Stimulated activated CD4-positive, alpha-beta T cell treated with anti-CD3 and anti-CD28 coated beads, TNF-alpha, amount 100 ng/mL, for 48 hours (primary cell): ENCODE data around the gene STAB1.

Experiments used
- DNase-seq, 3 donors: peaks; one replicate each; pipeline ENCODE4 v3.0.0-alpha.2; 2020; ENCODE audit warnings: low read depth in 3 of 3

The STAB1 gene, protein sequence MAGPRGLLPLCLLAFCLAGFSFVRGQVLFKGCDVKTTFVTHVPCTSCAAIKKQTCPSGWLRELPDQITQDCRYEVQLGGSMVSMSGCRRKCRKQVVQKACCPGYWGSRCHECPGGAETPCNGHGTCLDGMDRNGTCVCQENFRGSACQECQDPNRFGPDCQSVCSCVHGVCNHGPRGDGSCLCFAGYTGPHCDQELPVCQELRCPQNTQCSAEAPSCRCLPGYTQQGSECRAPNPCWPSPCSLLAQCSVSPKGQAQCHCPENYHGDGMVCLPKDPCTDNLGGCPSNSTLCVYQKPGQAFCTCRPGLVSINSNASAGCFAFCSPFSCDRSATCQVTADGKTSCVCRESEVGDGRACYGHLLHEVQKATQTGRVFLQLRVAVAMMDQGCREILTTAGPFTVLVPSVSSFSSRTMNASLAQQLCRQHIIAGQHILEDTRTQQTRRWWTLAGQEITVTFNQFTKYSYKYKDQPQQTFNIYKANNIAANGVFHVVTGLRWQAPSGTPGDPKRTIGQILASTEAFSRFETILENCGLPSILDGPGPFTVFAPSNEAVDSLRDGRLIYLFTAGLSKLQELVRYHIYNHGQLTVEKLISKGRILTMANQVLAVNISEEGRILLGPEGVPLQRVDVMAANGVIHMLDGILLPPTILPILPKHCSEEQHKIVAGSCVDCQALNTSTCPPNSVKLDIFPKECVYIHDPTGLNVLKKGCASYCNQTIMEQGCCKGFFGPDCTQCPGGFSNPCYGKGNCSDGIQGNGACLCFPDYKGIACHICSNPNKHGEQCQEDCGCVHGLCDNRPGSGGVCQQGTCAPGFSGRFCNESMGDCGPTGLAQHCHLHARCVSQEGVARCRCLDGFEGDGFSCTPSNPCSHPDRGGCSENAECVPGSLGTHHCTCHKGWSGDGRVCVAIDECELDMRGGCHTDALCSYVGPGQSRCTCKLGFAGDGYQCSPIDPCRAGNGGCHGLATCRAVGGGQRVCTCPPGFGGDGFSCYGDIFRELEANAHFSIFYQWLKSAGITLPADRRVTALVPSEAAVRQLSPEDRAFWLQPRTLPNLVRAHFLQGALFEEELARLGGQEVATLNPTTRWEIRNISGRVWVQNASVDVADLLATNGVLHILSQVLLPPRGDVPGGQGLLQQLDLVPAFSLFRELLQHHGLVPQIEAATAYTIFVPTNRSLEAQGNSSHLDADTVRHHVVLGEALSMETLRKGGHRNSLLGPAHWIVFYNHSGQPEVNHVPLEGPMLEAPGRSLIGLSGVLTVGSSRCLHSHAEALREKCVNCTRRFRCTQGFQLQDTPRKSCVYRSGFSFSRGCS (N-terminal part only)

DNA sequence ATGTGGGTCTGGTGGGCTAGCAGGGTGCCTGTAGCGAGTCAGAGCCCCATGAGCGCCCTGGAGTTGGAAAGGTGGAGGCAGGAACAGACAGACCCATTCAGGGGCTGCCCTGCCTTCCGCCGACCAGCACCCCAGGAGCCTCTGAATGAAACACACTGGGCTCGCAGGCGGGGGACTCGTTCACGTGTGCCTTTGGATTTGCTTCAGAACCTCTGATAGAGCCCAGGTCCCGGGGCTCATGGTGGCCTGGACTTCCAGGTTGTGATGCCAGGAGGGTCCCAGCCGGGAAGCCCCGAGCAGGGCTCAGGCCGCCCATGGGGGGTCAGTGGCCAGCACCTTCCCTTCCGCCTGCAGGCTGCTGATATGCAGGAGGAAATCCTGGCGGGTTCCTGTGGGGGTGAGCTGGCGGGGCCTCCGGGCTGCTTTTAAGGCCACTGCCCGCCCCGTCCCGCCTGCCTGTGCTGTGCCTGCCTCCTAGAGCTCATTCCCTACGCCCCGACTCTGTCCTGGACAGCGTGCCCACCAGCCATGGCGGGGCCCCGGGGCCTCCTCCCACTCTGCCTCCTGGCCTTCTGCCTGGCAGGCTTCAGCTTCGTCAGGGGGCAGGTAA, at the start of gene STAB1:
Gene STAB1, plus strand, starts transcription at position 453 of the 610 bp plus-strand sequence. Its CDS starts 76 bp downstream, at position 529.
- no peak for DNase-seq

DNA sequence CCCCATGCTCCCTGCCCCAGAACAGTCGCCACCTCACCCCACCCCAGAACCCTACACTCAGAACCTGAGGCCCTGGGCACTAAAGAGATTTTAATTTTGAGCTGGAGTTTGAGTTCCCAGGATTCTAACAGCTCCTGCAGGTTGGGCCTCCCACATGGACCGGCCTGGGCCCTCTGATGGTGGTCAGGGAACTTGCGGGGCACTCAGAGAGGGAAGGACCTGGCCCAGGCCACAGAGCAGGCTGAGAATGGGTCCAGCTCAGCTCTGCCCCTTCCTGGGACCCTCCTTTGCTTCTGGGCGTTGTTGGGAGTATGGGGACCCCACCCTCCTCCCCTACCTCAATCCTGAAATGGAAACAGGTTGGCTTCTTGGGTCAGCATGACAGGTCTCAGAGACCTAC, 49.1 kb upstream of the STAB1 start:
- no peak for DNase-seq

DNA sequence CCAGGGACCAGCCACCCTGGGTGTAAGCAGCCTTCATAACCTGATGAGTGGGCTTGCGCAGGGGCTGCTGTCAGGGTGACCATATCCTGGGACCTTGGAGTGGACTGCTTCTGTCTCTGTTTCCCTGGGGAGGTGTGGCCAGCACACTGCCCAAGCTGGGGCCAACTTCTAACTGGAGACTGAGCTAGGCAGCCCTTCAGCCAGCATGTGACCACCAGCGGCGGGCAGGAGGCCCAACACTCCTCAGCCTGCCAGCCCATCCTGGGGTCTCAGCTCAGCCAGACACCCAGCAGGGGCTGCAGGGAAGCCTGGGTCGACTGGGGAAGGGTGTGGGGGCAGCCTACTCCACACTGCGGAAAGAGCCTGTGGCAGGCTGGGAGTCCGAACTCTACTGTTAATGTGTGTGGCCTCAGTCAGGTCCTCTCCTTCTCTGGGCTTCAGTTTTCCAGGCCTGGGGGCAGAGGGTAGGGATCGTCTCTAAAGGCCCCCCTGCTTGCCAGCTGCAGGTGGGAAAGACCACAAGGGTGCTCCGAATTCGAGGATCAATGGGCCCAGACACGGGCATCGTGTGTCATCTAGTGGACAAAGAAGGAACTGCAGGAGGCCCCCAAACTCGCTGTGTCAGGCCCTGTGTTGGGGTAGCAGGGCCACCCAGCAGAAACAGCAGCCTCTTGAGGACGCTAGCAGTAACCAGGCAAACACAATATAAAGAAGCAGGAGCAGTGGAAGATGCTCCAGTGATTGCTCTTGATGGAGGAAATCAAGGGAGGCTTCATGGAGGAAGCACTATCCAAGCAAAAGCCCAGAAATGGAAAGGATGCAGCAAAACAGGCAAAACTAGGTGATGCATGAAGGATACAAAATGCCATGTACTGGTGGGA, 48.3 kb upstream of the STAB1 start:
- peak; percentile 40 to 67 (median 42) for DNase-seq

GRCh38 chr3:52447512-52448355, 47.4 kb upstream of the STAB1 start:
- DNase-seq = no peak

DNA sequence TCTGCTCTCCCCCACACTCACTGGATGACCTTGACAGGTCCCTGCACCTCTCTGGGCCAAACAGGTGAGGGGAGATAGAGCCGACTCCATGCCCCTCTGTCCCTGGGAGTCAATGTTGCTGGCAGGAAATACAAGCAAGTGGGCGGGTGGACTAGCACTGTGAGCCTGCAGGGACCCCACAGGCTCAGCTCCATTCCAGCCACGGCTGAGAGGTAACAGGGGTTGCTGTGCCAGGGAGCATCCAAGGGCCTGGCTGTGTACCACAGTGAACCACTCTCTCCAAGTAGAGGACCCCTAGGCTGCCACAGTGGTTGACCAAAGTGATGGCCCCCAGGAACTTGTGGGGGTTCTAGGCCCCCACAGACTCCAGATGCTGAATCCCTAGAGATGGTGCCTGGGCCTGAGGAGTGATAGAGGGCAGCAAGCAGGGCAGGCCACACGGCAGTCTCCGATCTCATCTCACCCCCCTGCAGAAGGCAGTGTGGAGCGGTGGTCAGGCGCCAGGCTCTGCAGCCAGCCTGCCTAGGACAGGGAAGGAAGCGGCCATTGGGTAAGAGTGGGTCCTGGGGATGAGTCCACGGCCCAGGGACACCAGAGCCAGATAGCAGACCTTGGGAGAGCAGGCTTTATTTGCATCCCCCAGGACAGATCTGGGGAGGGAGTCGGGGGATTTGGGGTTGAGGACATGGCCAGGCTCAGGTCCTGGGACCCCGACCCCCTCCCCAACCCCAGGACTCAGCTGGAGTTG, 44.5 kb upstream of the STAB1 start:
- DNase-seq = no peak

DNA sequence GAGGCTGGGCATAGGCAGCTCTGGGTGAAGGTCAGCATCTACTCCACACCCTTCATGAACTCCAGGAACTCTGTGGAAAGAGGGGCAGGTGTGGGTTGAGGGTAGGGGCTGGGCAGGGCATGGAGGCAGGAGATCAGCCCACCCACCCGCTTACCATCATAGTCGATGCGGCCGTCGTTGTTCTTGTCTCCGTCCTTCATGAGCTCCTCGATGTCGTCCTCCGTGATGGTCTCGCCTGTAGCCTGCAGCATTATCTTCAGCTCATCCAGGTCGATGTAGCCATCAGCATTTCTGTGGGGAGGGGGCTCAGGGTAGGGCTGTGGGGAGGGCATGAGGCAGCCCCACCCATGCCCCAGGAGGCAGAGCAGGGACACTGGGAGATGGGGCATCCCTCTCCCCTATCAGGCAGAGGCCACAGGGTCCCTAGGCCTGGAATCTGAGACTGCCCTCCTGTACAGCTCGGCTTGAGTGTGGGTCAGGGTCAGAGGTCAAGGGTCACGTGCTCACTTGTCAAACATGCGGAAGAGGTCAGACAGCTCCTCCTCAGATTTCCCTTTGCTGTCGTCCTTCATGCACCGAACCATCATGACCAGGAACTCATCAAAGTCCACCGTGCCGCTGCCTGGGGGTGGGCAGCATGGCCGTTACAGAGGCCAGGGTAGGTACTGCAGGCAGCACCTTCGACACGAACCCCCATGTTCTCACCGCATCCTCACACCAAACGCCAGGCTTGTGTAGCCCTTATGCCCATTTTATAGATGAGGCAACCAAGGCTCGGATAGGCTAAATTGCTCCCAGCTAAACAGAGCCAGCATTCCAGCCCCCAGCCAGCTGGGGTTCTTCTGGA, 43.7 kb upstream of the STAB1 start:
- no peak for DNase-seq

- no peak for DNase-seq
Measured at GRCh38 chr3:52452126-52452525, 43.0 kb upstream of the STAB1 start.

DNA sequence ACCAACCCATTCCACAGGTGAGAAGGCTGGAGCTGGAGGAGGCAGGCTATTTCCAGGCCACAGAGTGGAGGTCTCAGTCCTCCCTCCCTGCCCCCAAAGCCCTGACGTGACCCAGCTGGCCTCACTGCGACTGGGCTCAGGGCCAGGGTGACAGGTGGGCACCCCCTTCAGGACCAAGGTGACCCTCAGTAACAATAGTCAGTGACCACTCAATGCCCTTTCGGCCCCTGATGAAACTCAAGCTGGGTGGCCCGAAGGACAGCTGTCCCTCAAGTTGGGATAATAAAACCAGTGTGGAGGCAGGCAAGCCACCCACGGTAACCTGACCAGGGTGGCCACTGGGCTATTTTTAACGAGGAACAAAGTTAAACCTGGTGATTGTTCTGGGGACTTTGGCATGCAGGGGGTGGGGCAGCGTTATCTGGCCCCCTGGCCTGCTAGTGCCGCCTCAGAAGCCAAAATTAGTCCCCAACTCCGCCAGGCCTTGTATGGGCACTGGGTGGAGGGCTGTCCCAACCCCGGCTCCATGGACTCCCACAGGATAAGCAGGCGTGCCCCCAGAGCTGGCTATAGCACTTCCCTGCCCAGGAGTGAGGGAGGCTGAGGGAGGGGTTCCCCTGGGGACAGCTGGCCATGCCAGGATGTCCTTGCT, 42.4 kb upstream of the STAB1 start:
- no peak for DNase-seq

- no peak for DNase-seq
Measured at GRCh38 chr3:52453496-52454249, 41.5 kb upstream of the STAB1 start, which contains the start of gene TNNC1. TNNC1 (minus strand) TSS chr3:52454041; CDS start chr3:52454015, 26 bp downstream.

- no peak for DNase-seq
Measured at GRCh38 chr3:52454250-52454937, 40.7 kb upstream of the STAB1 start.

- no peak for DNase-seq
Measured at GRCh38 chr3:52454938-52455282, 40.2 kb upstream of the STAB1 start.

DNA sequence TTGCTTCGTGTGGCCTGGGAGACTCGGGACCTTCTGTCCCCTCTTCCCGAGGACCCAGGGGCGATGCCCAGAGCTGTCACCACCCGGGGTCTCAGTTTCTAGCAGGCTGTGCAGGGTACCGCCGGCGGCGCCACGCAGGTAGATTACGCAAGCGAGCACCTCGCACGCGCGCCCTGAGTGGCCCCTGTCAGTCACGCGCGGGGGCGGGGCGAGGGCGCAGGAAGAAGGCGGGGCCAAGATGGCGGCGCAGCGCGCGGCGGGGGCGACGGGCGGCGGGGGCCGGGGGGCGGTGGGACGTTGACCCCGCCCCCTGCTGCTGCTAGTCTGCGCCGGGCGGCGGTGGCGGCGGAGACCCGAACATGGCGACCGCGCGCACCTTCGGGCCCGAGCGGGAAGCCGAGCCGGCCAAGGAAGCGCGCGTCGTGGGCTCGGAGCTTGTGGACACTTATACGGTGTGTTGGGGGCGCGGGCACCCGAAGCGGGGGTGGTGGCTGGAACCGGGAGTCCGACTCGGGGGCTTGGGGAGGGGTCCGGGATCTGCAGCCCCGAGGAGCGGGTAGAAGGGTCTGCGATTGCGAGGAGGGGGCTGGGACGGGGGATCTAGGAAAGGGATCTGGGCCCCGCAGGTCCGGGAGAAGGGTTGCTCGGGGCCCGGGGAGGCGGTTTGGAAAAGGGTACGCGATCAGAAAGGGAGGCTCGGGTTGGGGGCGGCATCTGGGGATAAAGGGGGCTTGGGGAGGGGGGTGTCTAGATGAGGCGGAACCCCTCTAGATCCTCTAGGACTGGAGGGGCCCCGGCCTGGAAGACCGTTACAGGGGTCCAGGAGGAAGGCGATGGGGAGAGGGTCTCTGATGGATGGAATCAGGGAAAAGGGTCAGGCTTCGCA, 39.6 kb upstream of the STAB1 start, which contains the start of gene NISCH:
Gene NISCH, plus strand, starts transcription at position 322 of the 886 bp plus-strand sequence. Its CDS starts 38 bp downstream, at position 360.
- DNase-seq = peak; percentile 89 to 98 (median 95)

DNA sequence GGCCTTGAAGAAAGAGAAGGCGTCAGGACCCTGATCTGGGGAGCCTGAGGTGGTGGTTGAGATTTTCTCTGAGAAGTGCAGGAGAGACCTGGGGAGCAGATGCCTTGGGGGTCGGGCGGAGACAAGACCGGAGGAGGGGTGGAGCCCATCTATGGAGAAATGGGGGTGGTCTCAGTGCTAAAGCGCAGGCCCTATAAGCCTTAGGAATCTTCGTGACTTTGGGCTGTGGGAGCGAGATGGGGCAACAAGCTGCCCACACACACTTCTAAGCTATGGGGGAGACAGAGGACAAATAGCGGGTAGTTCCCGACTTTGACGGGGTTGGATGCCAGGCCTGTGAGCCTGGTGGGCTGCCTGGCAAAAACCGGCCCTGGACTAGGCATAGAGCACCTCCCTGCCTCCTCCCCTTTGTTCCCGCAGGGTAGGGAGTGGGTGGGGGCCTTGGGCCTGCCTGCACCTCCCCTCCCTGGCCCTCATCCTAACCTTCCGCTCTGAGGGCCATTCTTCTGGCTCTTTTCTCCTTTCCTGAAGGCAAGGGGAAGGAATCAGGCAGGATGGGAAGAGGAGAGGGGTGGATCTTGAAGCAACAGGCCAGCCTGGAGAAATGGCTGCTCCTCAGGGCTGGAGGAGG, 38.9 kb upstream of the STAB1 start:
- no peak for DNase-seq

DNA sequence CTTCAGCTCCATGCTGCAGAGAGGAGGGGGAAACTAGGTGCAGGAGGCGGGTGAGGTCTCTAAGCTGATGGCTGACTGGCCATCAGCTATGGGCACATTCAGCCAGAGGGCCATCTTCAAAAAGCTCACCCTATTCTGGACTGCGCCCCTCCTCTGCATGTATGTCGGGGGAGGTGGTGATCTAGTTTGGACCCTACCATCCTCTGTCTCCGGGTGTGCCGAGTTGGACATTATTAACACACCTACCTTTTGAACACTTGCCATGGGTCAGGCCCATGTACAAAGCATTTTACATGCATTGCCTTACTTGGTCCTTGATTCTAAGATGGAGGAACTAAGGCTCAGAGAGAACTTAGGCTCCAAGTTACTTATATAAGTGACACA, 38.3 kb upstream of the STAB1 start:
- no peak for DNase-seq
